HK-2 (cell line): Measurements from ENCODE around the gene TOGARAM1.

ENCODE experiments used
- DNase-seq: peaks from one replicate; pipeline ENCODE4 v3.0.0-alpha.2; 2018; ENCODE audit not compliant: unreplicated experiment

The TOGARAM1 gene

DNA sequence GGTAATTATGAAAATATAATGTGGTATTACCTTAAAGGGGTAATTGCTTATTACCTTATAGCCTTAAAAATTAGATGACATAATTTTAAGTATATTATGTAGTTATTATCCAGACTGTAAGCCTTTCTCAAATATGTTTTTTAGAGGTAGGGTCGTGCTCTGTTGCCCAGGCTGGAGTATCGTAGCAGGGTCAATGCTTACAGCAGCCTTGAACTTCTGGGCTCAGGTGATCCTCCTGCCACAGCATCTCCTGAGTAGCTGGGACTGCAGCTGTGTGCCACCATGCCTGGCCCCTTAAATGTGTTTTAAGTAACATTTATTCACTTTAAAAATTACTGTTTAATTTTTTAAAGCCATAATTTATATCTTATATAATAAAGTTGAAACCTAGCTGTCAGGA lies 132.3 kb downstream of the TOGARAM1 start:
- DNase-seq = no peak

- no peak for DNase-seq
Observed at GRCh38 chr14:45095143-45095542, 133.2 kb downstream of the TOGARAM1 start.

GRCh38 chr14:45096218-45096617 lies 134.2 kb downstream of the TOGARAM1 start:
- no peak for DNase-seq

DNA sequence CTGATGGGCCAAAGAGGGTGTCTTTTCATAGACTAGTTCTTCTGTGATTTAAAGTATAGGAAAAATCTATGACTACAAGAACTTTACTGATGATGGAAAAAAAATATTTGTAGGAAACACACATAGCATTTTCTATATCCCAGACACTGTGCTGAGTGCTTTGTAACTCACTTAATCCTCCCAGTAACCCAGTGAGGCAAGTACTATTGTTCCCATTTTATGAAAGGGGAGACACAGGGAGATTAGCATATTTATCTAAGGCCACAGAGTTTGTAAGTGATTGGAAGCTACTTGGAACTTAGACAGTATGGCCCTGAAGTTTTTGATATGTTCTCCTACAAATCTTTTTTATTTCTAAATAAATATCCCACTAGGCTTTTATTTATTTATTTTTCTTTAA lies 141.8 kb downstream of the TOGARAM1 start:
- no peak for DNase-seq

DNA sequence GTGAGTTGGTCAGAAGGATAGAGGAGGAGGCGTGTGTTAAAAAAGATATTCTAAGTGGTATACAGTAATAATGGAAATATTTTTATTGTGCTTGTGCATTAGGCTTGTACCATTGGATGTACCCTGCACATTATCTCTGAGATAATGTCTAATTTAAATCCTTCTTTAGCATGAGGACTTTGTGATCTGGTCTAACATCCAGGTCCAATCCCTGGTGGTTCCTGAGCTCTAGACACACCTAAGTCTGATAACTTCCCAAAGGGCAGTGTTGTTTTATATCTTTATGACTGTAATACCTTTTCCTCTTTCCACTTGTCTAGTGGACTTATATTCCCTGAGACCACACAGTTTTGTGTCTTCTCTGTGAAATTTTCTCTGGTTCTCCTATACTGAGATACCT lies 142.6 kb downstream of the TOGARAM1 start:
- DNase-seq = no peak

DNA sequence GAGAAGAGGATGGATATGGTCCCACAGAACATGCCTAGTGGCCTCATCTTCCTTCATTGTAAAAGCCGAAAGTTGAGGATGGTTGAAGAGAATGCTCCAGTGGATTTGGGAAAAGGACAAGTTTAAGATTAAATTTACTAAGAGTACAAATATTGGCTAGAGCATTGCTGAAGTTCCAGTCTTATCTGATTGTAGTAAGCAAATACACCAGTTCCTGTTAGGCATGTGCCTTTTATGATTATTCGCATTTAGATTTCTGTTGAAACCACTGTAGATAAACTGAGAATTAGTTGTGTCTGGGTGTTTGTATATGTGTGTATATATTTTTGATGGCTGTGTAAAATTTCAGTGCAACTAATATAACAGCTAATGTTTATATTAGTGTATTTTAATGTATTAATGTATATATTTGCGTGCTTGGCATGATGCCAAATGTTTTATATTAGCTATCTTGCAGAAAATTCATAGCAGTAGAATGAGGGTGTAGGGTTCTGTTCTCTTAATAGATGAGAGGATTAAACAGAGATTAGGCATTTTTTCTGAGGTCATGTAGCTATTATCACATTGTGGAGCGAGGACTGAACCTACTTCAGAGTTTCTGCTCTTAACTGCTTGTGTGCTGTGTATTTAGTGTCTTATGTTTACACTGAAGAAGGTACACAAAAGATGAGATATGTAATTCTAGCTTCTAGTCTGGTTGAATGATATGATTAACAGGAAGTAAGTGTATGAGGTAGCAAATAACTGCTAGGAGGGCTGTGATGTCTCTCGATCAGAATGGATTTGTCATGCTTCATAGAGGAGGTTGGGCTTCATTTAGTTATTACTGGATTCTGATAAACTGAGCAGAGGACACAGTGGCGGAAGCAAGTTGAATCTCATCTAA lies 151.1 kb downstream of the TOGARAM1 start:
- DNase-seq = no peak

- no peak for DNase-seq
Observed at GRCh38 chr14:45114327-45114726, 152.3 kb downstream of the TOGARAM1 start.

- DNase-seq = no peak
Observed at GRCh38 chr14:45118594-45118993, 156.6 kb downstream of the TOGARAM1 start.

- DNase-seq = no peak
Observed at GRCh38 chr14:45120096-45120495, 158.1 kb downstream of the TOGARAM1 start.

- DNase-seq = no peak
Observed at GRCh38 chr14:45123271-45123670, 161.3 kb downstream of the TOGARAM1 start.
